H9 (cell line): ENCODE measurements around the gene OTX2. TPM values are rescaled to one million over a fixed set of nuclear protein-coding genes. Genes with fewer than 3 reads are reported as not detected.

Experiments used
- DNase-seq: peaks from one replicate; pipeline ENCODE4 v3.0.0-alpha.2; 2017
- H2AFZ ChIP-seq: one replicate; pipeline ENCODE4 v1.6.1; 2013; ENCODE audit warnings: mild to moderate bottlenecking, low read length, control low read depth, moderate library complexity
- H2AK5ac ChIP-seq: 2 replicates; pipeline ENCODE4 v1.6.1; 2013; ENCODE audit warnings: low read length, control low read depth, mixed read lengths; ENCODE audit not compliant: insufficient read length
- H2BK120ac ChIP-seq: one replicate; pipeline ENCODE4 v1.6.1; 2013; ENCODE audit warnings: low read depth, mild to moderate bottlenecking, low read length, control low read depth, inconsistent platforms; ENCODE audit not compliant: poor library complexity, severe bottlenecking
- H2BK12ac ChIP-seq: 2 replicates; pipeline ENCODE4 v1.6.1; 2013; ENCODE audit warnings: low read length, control low read depth, mixed read lengths, low read depth; ENCODE audit not compliant: insufficient read length
- H2BK15ac ChIP-seq: 2 replicates; pipeline ENCODE4 v1.6.1; 2013; ENCODE audit warnings: low read depth, low read length, control low read depth
- H2BK20ac ChIP-seq: one replicate; pipeline ENCODE4 v1.6.1; 2013; ENCODE audit warnings: low read depth, mild to moderate bottlenecking, low read length, control low read depth, inconsistent platforms; ENCODE audit not compliant: poor library complexity, severe bottlenecking
- H2BK5ac ChIP-seq: 2 replicates; pipeline ENCODE4 v1.6.1; 2013; ENCODE audit warnings: low read length, control low read depth, mixed read lengths; ENCODE audit not compliant: insufficient read length
- H3K14ac ChIP-seq: 2 replicates; pipeline ENCODE4 v1.6.1; 2013; ENCODE audit warnings: low read length, control low read depth; ENCODE audit not compliant: insufficient read depth
- H3K18ac ChIP-seq: 2 replicates; pipeline ENCODE4 v1.6.1; 2013; ENCODE audit warnings: low read depth, mild to moderate bottlenecking, mixed read lengths, low read length, control low read depth; ENCODE audit not compliant: insufficient read length
- H3K23ac ChIP-seq: 2 replicates; pipeline ENCODE4 v1.6.1; 2013; ENCODE audit warnings: low read length, control low read depth, mixed read lengths, low read depth; ENCODE audit not compliant: insufficient read length
- H3K23me2 ChIP-seq: 2 replicates; pipeline ENCODE4 v1.6.1; 2013; ENCODE audit warnings: low read depth, mild to moderate bottlenecking, mixed read lengths, low read length, control low read depth; ENCODE audit not compliant: insufficient read length, poor library complexity, severe bottlenecking
- H3K27ac ChIP-seq: 2 replicates; pipeline ENCODE4 v1.5.1; 2013; ENCODE audit warnings: low read length, control low read depth, mixed read lengths, low read depth; ENCODE audit not compliant: insufficient read length
- H3K27me3 ChIP-seq: 2 replicates; pipeline ENCODE4 v1.6.1; 2013; ENCODE audit warnings: low read length, control low read depth, inconsistent platforms; ENCODE audit not compliant: insufficient read depth
- H3K4ac ChIP-seq: 2 replicates; pipeline ENCODE4 v1.6.1; 2013; ENCODE audit warnings: low read depth, mild to moderate bottlenecking, control low read depth, inconsistent platforms, low read length, moderate library complexity
- H3K4me1 ChIP-seq: 2 replicates; pipeline ENCODE4 v1.6.1; 2013; ENCODE audit warnings: low read length, control low read depth, inconsistent platforms; ENCODE audit not compliant: insufficient read depth
- H3K4me2 ChIP-seq: 2 replicates; pipeline ENCODE4 v1.6.1; 2013; ENCODE audit warnings: low read length, control low read depth, mixed read lengths; ENCODE audit not compliant: insufficient read length, insufficient read depth
- H3K56ac ChIP-seq: 2 replicates; pipeline ENCODE4 v1.6.1; 2013; ENCODE audit warnings: low read depth, mild to moderate bottlenecking, mixed read lengths, low read length, control low read depth; ENCODE audit not compliant: insufficient read length
- H3K79me1 ChIP-seq: 2 replicates; pipeline ENCODE4 v1.6.1; 2013; ENCODE audit warnings: low read depth, mild to moderate bottlenecking, moderate library complexity, low read length, control low read depth, inconsistent platforms; ENCODE audit not compliant: insufficient read depth, poor library complexity, severe bottlenecking
- H3K79me2 ChIP-seq: 2 replicates; pipeline ENCODE4 v1.6.1; 2013; ENCODE audit warnings: low read length, control low read depth, inconsistent platforms; ENCODE audit not compliant: insufficient read depth
- H3K9ac ChIP-seq: 2 replicates; pipeline ENCODE4 v1.6.1; 2013; ENCODE audit warnings: low read length, control low read depth, mixed read lengths; ENCODE audit not compliant: insufficient read length; ENCODE audit errors: extremely low read depth
- H3K9me3 ChIP-seq: one replicate; pipeline ENCODE4 v1.6.1; 2013; ENCODE audit warnings: low read depth, low read length, inconsistent platforms; ENCODE audit not compliant: control insufficient read depth
- H3T11ph ChIP-seq: one replicate; pipeline ENCODE4 v1.6.1; 2013; ENCODE audit warnings: mild to moderate bottlenecking, low read length, control low read depth, inconsistent platforms
- H4K20me1 ChIP-seq: one replicate; pipeline ENCODE4 v1.6.1; 2013; ENCODE audit not compliant: control insufficient read depth, insufficient read length, insufficient read depth
- H4K5ac ChIP-seq: 2 replicates; pipeline ENCODE4 v1.6.1; 2013; ENCODE audit warnings: low read depth, mild to moderate bottlenecking, mixed read lengths, low read length, control low read depth; ENCODE audit not compliant: insufficient read length
- H4K8ac ChIP-seq: replicated peaks from 2 replicates; pipeline ENCODE4 v1.6.1; 2013; ENCODE audit warnings: low read length, control low read depth, mixed read lengths, low read depth; ENCODE audit not compliant: insufficient read length
- H4K91ac ChIP-seq: 2 replicates; pipeline ENCODE4 v1.6.1; 2013; ENCODE audit warnings: low read depth, mild to moderate bottlenecking, moderate library complexity, mixed read lengths, low read length, control low read depth; ENCODE audit not compliant: insufficient read length
- H3K27ac Mint-ChIP-seq, 3 experiments: 2 replicates in 2 of 3; 3 replicates in 1 of 3; pipeline ENCODE4 v1.8.0; 2020 to 2021; ENCODE audit warnings: mixed read lengths in 3 of 3, mild to moderate bottlenecking in 1 of 3, moderate library complexity in 1 of 3
- H3K27me3 Mint-ChIP-seq: 2 replicates; pipeline ENCODE4 v1.8.0; 2021; ENCODE audit warnings: low read depth, mild to moderate bottlenecking, moderate library complexity, mixed read lengths
- H3K36me3 Mint-ChIP-seq, 3 experiments: 2 replicates in 2 of 3; 3 replicates in 1 of 3; pipeline ENCODE4 v1.8.0; 2020 to 2021; ENCODE audit warnings: low read depth in 3 of 3, mixed read lengths in 3 of 3; ENCODE audit not compliant: insufficient read depth in 1 of 3
- H3K4me1 Mint-ChIP-seq, 2 experiments: 2 replicates each; pipeline ENCODE4 v1.8.0; 2020; ENCODE audit warnings: mixed read lengths in 2 of 2
- H3K4me3 Mint-ChIP-seq, 2 experiments: 2 replicates in 1 of 2; 3 replicates in 1 of 2; pipeline ENCODE4 v1.8.0; 2020 to 2021; ENCODE audit warnings: mild to moderate bottlenecking in 2 of 2, mixed read lengths in 2 of 2, moderate library complexity in 1 of 2
- H3K9me3 Mint-ChIP-seq, 2 experiments: 2 replicates in 1 of 2; 3 replicates in 1 of 2; pipeline ENCODE4 v1.8.0; 2020; ENCODE audit warnings: mild to moderate bottlenecking in 2 of 2, mixed read lengths in 2 of 2, moderate library complexity in 1 of 2
- CTCF ChIP-seq: fragments of 200-600 bp; sonication (generic); conservative IDR thresholded peaks from 3 replicates; pipeline ENCODE4 v1.8.0; 2021; ENCODE audit warnings: antibody characterized with exemption, mild to moderate bottlenecking
- WGBS: extraction: QIAGEN DNeasy Blood & Tissue Kit; methylation state at CpG from one replicate; pipeline ENCODE4 v1.1.7; 2013; ENCODE audit warnings: missing lambda C conversion rate, low lambda C conversion rate, mixed read lengths; ENCODE audit not compliant: insufficient read length; ENCODE audit errors: extremely low coverage; 5-methylcytosine and 5-hydroxymethylcytosine counted together
- total RNA-seq: library from RNA; stranded (reverse); gene quantifications from 2 replicates; pipeline ENCODE4 v1.2.1, GENCODE V29; 2021

Gene OTX2
- total RNA-seq, 1 experiment from 2014 or later, result 193 TPM

GRCh38 chr14:56807386-56808109 lies 2.7 kb downstream of the OTX2 start:
- Histone ChIP-seq H4K20me1 (no peaks in the 10 kb centered on the region), H2BK5ac (no peak overlapping the region), H3K18ac (no peak overlapping the region), H3K4me2 (peak overlapping the region; percentile 92), H3K4ac (no peak overlapping the region), H3K23ac (no peak overlapping the region), H4K8ac (no peak overlapping the region), H2BK15ac (no peak overlapping the region), H3K14ac (no peak overlapping the region), H3K9me3 (no peaks in the 10 kb centered on the region), H3T11ph (no peak overlapping the region), H2AFZ (no peak overlapping the region), H2AK5ac (no peak overlapping the region), H3K23me2 (peaks cover 73% of the 10 kb centered on the region), H4K5ac (no peak overlapping the region), H2BK20ac (no peak overlapping the region), H3K27me3 (peaks cover 62% of the 10 kb centered on the region), H3K79me1 (peaks cover 3% of the 10 kb centered on the region), H3K9ac (no peak overlapping the region), H3K4me1 (peaks cover 14% of the 10 kb centered on the region), H2BK120ac (no peak overlapping the region), H3K27ac (no peak overlapping the region), H3K56ac (no peak overlapping the region), H2BK12ac (no peak overlapping the region), H3K79me2 (peaks cover 6% of the 10 kb centered on the region; the same call in 1 of the 2 replicates), H4K91ac (no peak overlapping the region)
- Mint-ChIP-seq H3K9me3 (peaks cover 0 to 6% of the 10 kb centered on the region in 2 experiments; a peak in 2 of 5 replicates), H3K27me3 (peaks cover 47% of the 10 kb centered on the region), H3K4me3 (peak overlapping the region; percentile 85 to 97), H3K27ac (peak overlapping the region; percentile 22 to 99 (median 90)), H3K4me1 (peaks cover 53 to 68% of the 10 kb centered on the region in 2 experiments), H3K36me3 (peaks cover 22 to 55% (median 42%) of the 10 kb centered on the region in 3 experiments; a peak in 6 of 7 replicates)
- no peak for TF ChIP-seq CTCF
- DNase-seq, result no peak
- WGBS, result no CpG with 5 or more reads among the region's 39 CpGs
